HG02943 (cell line): Measurements from ENCODE around the gene PTDSS2.
A peak's percentile ranks its signal among the peaks of the same experiment; 100 is the strongest.

Experiments used
- ATAC-seq: cut with Tn5 transposase; IDR thresholded peaks from one replicate; pipeline ENCODE4 v1.9.1; 2021; ENCODE audit warnings: mild to moderate bottlenecking, low read depth, moderate library complexity; ENCODE audit not compliant: unreplicated experiment

The PTDSS2 gene

DNA sequence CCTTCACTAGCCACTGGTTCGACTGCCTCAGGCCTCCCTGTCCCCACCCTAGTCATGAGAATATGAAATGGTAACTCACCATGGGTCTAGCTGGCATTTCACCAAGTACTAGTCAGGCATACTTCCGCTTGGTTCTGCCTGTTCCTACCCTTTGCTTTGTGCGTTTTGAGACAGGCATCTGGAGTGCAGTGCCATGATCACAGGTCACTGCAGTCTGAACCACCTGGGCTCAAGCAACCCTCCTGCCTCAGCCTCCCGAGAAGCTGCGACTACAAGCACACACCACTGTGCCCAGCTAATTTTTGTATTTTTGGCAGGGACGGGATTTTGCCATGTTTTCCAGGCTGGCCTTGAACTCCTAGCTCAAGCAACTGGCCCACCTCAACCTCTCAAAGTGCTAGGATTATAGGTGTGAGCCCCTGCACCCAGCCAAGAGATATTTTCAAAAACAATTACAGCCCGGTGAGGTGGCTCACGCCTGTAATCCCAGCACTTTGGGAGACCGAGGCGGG lies 71.2 kb downstream of the PTDSS2 start:
- ATAC-seq: no peak

DNA sequence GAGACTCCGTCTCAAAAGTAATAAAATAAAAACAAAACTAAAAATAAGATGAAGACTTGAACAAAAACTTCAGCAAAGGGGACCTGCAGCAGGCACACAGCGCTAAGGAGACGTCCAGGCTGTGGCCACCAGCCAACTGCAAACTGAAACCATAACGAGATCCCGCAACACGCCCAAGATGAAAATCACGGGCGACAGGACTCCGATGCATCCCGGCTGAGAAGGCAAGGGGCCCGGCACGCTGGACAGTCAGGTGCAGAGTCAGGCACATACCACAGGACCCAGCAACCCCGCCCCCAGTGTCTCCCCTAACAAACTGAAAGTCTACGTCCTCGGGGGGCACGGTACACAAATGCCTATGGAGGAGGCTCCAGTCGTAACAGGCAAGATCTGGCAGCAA lies 76.1 kb downstream of the PTDSS2 start:
- ATAC-seq: no peak

DNA sequence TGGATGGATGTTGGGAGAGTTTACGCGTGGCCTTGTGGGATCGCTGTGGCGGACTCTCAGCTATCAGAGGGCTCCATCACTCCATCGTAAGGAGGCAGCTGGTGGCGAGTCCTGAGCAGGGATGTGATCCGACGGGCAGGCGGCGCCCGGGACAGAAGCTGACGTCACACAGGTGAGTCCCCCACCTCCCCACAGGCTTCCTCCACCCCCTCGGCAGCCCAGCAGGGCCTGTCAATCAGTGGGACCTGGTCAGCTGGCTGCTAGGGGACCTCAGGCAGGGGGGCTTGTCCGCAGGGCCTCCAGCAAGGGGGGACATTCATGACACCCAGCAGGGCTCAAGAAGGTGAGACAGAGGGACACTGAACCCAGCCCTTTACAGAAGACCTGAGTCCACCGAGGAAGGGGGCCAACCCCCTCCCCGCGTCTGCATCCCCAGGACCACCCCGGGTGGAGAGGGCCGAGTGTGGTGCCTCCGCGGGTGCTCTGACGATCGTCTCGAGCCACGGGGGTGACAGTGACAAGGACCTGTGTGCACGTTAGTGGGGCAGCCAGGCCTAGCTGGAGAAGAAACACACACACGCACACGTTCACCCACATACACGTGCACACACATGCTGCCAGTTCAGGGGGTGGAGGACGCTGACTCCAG lies 78.2 kb downstream of the PTDSS2 start:
- no peak for ATAC-seq

DNA sequence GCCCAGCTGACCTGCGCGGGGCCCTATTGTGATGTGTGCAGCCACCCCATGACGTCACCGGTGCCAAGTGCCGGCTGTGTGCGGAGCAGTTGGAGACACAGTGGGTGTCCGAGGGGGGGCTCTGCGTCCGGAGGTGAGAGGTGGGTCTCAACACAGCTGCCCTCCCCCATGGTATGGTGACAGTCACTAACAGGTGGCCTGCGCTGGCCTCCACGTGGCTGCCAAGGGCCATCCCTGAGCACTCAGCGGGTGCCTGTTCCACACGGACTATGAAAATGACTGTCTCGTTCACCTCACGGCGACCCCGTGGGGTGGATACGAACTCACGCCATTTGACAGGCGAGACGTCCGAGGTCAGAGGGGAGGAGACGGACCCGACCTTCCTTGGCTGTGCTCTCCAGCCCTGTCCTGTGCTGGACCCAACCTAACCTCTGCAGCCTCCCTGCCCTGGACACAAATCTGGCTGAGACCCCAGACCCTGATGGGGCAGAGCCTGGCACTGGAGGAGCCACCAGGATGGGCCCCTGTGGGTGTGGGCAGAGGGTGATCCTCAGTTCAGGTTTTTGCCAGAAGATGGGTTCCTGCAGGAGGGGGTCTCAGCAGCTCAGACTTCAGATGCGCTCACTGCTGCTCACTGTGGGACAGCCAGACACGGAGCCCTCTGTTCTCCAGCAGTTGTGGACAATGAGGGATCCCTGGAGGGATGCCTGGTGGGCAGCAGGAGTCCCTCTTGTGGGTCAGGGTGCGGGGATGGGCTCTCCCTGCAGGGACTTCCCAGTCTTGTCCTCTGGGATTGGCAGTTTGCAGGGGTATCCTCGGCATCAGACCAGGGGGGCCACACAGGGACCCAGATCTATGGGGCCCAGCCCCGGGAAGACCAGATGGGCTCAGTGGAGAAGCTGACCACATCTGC lies 79.0 kb downstream of the PTDSS2 start:
- no peak for ATAC-seq

DNA sequence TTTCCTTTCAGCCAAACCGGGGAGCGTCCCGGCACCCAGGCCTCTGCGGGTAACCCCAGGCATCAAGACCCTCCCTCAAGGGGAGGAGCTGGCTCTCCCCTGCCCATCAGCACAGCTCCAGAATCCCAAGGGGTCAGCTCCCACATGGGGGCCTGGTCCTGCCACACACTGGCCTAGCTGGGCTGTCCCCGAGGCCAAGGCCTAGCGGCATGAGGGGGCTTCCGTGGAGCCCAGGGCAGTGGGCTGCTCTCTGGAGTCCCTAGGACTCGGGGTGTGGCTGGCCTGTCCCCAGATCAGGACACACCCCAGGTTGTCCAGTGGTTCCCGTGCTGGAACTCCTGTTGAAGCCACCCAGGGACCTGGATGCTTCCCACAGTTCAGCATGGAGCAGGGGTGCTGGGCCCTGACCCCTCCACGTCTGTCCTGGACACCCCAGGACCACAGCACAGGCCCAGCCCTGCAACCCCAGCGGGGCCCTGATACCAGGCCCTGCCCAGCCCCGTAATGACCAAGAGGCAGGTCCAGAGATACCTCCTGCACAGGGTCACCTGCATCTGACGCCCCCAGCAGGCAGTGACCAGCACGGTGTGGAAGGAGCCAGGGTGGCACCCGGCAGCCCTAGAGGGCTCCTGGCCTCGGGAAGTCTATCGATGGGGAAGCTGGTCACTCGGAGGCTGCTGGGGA lies 79.8 kb downstream of the PTDSS2 start:
- ATAC-seq: no peak

DNA sequence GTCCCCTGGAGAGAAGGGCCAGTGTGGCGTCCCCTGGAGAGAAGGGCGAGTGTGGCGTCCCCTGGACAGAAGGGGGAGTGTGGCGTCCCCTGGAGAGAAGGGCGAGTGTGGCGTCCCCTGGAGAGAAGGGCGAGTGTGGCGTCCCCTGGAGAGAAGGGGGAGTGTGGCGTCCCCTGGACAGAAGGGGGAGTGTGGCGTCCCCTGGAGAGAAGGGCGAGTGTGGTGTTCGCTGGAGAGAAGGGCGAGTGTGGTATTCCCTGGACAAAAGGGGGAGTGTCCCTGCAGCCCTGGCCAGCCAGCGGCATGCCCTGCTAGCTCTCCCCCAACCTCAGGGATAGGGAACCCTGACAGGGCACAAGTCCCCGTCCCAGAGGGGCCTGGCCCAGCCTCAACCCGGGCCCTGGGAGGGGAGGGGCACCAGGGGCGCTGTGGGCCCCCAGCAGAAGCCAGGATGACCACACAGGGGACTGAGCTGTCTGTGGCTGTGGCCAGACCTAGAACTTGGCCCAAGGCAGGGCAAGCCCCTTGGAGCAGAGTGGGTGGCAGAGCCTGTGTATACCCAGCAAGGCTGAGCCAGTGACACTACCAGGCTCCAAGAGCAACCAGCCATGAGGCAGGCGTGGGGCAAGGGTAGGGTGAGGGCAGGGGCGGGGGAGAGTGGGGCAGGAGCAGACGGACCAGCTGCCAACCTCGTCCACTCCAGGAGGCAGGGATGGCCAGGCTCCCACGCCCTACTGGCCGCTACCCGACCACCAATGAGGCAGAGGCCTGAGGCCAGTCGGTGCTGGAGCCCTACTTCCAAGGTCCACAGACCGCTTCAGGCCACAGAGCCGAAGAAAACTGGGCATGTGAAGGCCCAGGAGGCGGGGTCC lies 81.1 kb downstream of the PTDSS2 start:
- no peak for ATAC-seq

DNA sequence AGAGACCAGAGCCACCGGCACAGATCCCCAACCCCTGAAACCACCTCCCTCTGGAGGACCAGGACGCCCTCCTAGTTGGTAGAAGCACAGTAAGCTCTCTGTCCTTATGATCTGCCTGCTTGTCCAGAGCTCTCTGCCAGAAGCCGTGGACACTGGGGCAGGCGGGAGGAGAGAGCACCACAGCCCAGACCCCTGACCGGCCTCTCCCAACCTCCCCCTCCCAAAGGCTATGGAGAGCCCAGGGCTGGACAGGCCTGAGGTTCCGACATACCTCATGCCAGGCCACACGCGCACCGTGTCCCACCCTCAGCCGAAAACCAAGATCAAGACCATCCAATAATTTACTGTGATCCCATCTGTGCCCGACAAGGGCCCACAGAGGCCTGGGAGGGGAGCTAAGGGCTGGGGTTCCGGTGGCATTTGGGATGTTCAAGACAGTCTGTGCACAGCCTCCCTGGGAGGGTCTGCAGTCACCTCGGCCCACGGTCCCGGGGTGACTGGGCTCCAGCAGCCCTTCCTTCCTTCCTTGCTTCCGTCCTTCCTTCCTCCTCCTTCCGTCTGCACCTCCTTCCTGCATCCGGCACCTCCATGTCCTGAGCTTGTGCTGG lies 81.9 kb downstream of the PTDSS2 start:
- no peak for ATAC-seq

DNA sequence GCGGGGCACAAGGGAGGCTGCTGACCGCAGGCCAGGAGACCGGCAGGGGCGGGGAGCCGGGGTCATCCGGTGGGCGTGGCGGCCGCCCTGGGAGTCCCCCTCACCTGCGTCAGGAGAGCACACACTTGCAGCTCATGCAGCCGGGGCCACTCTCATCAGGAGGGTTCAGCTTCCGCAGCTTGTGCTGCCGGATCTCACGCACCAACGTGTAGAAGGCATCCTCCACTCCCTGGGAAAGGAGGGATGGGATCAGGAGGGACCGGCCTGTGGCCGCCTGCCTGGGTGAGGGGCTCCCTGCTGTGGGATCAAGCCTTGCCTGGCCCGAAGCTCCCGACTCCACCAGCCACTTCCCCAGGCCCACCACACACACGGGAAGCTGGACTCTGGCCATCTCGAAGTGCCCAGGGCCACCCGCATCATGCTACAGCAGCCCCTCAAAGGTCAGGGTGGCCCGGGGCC lies 82.5 kb downstream of the PTDSS2 start:
- ATAC-seq: no peak

DNA sequence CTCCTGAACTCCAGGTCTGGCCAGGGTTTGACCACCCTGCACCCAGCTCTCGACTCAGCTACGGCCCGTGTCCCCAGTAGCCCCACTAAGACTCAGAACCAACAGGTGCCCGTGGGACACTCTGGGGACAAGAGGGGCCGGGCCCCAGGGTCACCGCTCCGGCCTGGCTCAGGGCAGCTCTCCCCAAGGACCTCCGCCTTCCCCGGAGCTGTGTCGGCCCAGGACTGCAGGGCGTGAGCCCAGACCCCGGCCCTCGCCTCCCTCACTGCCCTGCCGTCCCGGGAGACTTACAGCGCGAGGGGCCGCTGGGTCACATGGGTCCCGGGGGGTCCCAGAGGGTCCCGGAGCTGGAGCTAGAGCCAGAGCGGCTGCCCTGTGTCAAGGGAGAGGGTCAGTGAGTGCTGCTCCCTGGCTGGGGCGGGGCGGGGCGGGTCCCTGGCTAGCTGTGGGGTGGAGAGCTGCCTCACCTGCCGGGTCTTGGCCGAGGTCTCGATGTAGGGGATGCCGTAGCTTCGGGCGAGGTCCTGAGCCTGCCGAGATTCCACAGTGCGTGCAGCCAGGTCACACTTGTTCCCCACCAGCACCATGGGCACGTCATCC lies 83.0 kb downstream of the PTDSS2 start:
- ATAC-seq: no peak

DNA sequence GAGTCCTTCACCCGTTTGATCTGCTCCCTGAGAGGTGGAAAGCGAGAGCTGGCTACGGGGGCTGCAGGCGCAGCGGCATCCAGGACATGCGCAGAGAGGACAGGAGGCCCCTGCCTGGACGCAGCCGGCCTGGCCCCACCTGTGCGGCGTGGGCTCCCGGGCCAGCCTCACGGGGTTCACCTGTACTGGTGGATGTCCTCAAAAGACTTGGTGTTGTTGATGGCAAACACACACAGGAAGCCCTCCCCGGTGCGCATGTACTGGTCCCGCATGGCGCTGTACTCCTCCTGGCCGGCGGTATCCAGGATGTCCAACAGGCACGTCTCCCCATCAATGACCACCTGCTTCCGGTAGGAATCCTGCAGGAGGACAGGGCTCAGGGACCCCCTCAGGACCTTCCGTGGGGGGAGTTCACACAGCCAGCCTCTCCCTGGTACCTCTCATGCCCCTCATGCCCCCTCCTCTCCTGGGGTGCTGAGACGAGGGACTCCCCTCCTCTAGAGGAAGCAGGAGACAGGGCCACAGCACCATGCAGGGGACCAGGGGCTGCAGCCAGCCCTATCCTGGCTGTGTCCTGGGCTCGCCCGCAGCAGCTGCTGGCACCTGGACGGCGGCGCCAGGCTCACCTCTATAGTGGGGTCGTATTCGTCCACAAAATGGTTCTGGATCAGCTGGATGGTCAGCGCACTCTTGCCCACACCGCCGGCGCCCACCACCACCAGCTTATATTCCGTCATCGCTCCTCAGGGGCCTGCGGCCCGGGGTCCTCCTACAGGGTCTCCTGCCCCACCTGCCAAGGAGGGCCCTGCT lies 83.7 kb downstream of the PTDSS2 start:
- no peak for ATAC-seq

DNA sequence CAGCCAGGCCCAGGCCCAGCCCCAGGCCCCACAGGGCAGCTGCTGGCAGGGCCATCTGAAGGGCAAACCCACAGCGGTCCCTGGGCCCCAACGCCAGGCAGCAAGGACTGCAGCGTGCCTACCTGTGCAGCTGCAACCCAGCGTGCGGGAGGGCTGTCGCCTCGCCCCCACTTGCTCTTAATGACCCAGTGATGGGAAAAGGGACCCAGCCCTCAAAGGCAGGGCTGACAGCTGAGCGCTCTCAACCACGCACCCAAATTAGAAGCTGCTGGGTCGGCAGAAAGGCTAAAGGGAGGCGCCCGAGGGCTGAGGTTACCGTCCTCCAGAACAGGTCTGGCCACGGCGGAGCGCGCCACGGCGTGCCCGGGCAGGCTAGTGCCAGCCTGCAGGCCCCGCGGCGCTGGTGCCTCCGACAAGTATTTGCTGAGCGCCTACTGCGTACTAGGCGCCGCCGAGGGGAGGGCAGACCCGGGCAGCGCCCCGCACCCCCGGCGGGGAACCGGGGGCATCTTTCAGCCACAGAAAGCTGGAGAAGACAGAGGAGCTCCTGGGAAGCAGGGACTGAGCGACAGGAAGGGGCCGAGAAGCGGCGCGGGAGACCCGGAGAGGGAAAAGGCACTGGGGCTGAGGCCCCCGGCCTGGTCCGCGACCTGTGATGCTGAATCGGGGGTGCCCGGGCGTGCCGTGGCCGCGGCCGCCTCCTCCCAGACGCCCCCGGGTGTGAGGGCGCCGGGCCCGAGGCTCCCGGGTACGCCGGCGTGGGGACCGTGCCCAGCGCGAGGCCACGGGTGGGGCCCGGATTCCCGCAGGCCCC lies 84.5 kb downstream of the PTDSS2 start:
- no peak for ATAC-seq

DNA sequence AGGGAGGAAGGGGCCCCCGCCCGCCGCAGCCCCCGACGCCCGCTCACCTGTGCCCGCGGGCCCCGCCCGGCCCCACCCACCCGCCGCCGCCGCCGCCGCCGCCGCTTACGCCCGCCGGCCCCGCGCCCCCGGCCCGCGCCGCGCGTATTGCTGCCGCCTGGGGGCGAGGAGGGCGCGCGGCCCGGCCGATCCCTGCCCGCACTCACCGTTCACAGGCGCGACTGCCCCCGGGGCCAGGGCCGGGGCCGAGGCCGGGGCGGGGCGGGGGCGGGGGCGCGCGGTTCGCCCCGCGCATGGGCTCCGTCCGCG lies 85.1 kb downstream of the PTDSS2 start:
- no peak for ATAC-seq

DNA sequence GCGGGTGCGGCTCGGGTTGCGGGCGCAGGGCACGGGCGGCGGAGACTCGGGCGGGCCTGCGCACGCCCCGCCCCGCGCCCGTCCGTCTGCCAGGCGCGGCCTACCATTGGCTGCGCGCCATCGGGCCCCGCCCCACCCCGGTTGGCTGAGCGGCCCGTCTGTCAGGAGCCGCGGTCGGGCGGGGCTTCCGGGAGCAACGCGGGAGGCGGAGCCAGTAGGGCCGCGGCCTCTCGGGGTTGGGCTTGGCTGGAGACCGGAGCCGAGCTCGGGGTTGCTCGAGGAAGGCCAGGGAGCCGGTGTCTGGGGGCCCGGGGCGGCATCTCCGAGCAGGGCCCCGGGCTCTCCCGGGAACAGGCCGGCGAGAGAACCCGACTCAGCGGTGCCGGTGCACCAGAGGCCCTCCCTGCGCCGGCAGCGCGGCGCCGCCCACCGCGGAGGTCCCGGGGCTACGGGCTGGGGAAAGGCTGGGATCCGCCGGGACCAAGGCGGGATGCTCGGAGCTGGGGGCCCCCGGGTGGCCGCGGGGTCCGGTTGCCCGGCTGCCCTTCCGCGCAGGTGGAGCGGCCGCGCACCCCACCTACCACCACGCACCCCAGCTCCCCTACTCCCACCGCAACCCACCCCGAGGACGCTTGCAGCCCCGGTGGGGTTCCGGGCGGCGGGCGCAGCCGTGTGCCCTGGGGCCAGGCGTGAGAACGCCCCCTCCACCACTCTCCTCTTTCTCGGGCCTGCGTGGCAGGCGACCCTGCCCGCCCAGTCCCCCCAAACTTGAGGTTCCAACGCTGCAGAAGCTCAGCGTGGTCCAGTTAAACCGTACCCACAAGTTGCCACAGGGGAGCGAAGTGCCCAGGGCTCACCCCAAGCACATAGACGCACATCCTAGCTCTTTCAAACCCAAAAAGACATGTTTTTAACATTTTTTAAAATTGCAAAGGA lies 85.7 kb downstream of the PTDSS2 start, which contains the start of gene HRAS:
Gene HRAS (minus strand): TSS at position 58 of the 936 bp plus-strand sequence.
- ATAC-seq: peak; percentile 58

DNA sequence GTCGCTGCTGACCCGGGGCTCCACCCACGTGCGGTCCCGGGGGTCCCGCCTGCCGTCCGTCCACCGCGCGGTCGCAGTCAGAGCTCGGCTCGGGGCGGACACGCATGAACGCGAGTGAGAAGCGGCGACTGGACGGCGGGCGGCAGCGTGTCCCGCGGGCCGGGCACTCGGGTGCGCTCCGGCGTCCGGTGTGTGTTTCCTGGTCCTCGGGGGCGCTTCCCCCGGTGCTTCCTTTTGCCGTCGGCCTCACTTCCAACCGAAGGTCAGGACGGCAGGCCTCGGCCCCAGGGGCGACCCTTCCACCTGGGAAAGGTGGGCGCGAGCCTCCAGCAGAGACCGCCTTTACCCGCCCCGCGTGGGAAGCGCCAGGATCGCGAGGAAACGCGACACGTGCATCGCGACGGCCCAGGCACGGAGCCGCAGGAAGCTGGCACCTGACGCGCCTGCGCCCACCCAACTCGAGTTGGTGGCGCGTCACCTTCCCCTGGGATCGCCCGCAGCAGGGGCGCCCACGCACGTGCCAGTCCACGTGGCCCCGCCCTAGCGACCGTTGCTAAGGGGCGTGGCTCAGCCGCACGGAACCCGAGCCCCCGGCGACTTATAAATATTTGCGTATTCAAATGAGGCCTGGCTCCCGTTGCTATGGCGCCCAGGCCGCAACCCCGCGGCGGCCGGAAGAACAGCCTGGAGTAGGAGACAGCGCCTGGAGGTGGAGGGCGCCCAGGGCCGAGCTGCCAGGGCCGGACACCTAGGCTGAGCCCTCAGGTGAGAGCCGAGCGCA lies 87.0 kb downstream of the PTDSS2 start, which contains the start of gene LRRC56:
Gene LRRC56 (plus strand): TSS at position 687 of the 781 bp plus-strand sequence. CDS start 3,158 bp downstream, outside the sequence.
- ATAC-seq: peak; percentile 40

DNA sequence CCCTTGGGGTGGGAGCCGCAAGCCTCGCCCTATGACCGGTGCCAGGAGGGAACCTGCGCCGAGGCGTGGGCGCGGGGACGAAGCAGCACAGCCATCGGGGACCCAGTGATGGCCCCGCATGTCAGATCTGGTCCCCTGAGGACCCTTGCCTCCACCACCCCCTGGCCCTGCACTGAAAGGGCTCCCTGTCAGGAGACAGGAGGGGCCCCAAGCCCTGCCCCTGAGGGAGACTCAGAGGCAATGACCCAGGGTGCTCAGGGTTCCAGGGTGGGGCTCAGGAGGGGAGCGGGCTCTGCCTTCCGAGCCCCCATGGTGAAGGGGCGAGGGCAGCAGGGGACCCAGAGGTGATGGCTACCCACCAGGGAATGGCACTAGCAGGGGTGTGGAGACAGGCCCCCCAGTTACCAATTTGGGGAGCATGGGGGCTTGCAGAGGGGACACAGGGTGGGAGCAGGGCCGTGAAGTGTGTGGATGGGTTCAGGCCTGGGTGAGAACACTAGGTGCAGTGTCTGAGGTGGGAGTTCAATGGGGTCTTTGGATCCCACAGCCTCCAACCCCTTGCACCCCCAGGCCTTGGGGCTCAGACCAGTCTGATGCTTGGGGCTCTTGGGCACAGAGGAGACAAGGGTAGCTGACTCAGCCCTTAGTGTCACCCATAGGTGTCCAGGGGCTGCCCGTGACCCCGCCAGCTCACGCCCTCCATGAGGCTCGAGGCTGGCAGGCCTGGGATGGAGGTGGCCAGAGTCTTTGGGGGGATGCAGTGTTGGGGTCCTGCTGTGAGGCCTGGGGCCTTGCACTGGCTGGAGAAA lies 87.7 kb downstream of the PTDSS2 start:
- ATAC-seq: no peak
